SK-N-SH (cell line): ENCODE results near the gene ZNF662. TPM values are rescaled to one million over a fixed set of nuclear protein-coding genes. Genes with fewer than 3 reads are reported as not detected.

Source experiments
- CTCF ChIA-PET: fragments of 300-600, 350-600 bp; formaldehyde crosslinking; extraction: SDS; loops from one replicate; lab custom pipeline; 2021; lab: Yijun Ruan, JAX
- POLR2A ChIA-PET: fragments of 350-600 bp; sonication (Branson Sonifier 250); formaldehyde crosslinking; extraction: SDS; loops from one replicate; lab custom pipeline; 2020; ENCODE audit warnings: antibody characterized with exemption, inconsistent platforms; lab: Yijun Ruan, JAX
- DNase-seq: peaks from one replicate; pipeline ENCODE4 v3.0.0; 2012
- H2AFZ ChIP-seq: fragments of 200-600 bp; sonication (generic); 2 replicates; pipeline ENCODE4 v1.8.1; 2016; ENCODE audit warnings: antibody characterized with exemption, mild to moderate bottlenecking, low read depth
- H3F3A ChIP-seq: fragments of 200-600 bp; sonication (generic); replicated peaks from 2 replicates; pipeline ENCODE3; 2016; ENCODE audit warnings: antibody characterized with exemption, mild to moderate bottlenecking; ENCODE audit not compliant: insufficient read depth
- H3K27ac ChIP-seq, 2 experiments: fragments of 200-500 bp in 1 of 2; fragments of 200-600 bp in 1 of 2; sonication (Bioruptor generic) in 1 of 2; sonication (generic), shearing (Covaris generic) in 1 of 2; 2 replicates each; pipeline versions ENCODE4 v1.5.1 to v1.6.1; 2014 to 2016; ENCODE audit warnings: low read depth in 2 of 2, inconsistent platforms in 1 of 2, low read length in 1 of 2, mild to moderate bottlenecking in 1 of 2, mixed read lengths in 1 of 2
- H3K27me3 ChIP-seq: fragments of 200-600 bp; sonication (generic), shearing (Covaris generic); 2 replicates; pipeline ENCODE4 v1.6.1; 2016; ENCODE audit warnings: mixed run types; ENCODE audit not compliant: insufficient read depth
- H3K36me3 ChIP-seq, 2 experiments: fragments of 200-500 bp in 1 of 2; fragments of 200-600 bp in 1 of 2; sonication (Bioruptor generic) in 1 of 2; sonication (generic) in 1 of 2; replicated peaks in 1 of 2; 2 replicates each; pipeline versions ENCODE3 to v1.5.1; 2014 to 2016; ENCODE audit warnings: low read length in 1 of 2, mild to moderate bottlenecking in 1 of 2; ENCODE audit not compliant: insufficient read depth in 2 of 2, control insufficient read depth in 1 of 2
- H3K4me1 ChIP-seq, 2 experiments: fragments of 200-500 bp in 1 of 2; fragments of 200-600 bp in 1 of 2; sonication (Bioruptor generic) in 1 of 2; sonication (generic), shearing (Covaris generic) in 1 of 2; 2 replicates each; pipeline versions ENCODE4 v1.5.1 to v1.6.1; 2014 to 2016; ENCODE audit warnings: low read depth in 1 of 2, low read length in 1 of 2, mixed run types in 1 of 2; ENCODE audit not compliant: insufficient read depth in 2 of 2, control insufficient read depth in 1 of 2
- H3K4me2 ChIP-seq: fragments of 200-600 bp; sonication (generic), shearing (Covaris generic); 2 replicates; pipeline ENCODE4 v1.6.1; 2017; ENCODE audit warnings: mixed run types
- H3K4me3 ChIP-seq, 2 experiments: fragments of 200-500 bp in 1 of 2; fragments of 200-600 bp in 1 of 2; sonication (Bioruptor generic) in 1 of 2; sonication (generic), shearing (Covaris generic) in 1 of 2; 2 replicates each; pipeline versions ENCODE4 v1.5.1 to v1.8.1; 2014 to 2016; ENCODE audit warnings: low read depth in 2 of 2, inconsistent platforms in 1 of 2, low read length in 1 of 2, mild to moderate bottlenecking in 1 of 2, mixed read lengths in 1 of 2, moderate library complexity in 1 of 2
- H3K79me2 ChIP-seq: fragments of 200-600 bp; sonication (generic); 2 replicates; pipeline ENCODE4 v1.8.1; 2017; ENCODE audit warnings: mild to moderate bottlenecking; ENCODE audit not compliant: insufficient read depth
- H3K9ac ChIP-seq: fragments of 200-600 bp; sonication (generic); 2 replicates; pipeline ENCODE4 v1.6.1; 2017; ENCODE audit warnings: mixed run types
- H3K9me2 ChIP-seq: fragments of 200-600 bp; sonication (generic); 2 replicates; pipeline ENCODE4 v1.6.1; 2017; ENCODE audit warnings: mixed run types
- H3K9me3 ChIP-seq: fragments of 200-600 bp; sonication (generic); 2 replicates; pipeline ENCODE4 v1.6.1; 2017; ENCODE audit warnings: mixed run types, mild to moderate bottlenecking, moderate library complexity
- H4K20me1 ChIP-seq: fragments of 200-600 bp; sonication (generic); 2 replicates; pipeline ENCODE4 v1.6.1; 2017; ENCODE audit warnings: mild to moderate bottlenecking, mixed run types; ENCODE audit not compliant: insufficient read depth
- ELF1 ChIP-seq: IDR thresholded peaks from 2 replicates; pipeline ENCODE4 v1.4.0; 2012
- EP300 ChIP-seq, 2 experiments: IDR thresholded peaks; 2 replicates each; pipeline versions ENCODE4 v1.4.0 to v1.6.1; 2012; ENCODE audit warnings: borderline replicate concordance in 1 of 2, low read depth in 1 of 2, low read length in 1 of 2
- FOXJ3 ChIP-seq: sonication (generic); formaldehyde crosslinking; IDR thresholded peaks from 2 replicates; pipeline ENCODE4 v1.5.1; 2020; ENCODE audit warnings: mild to moderate bottlenecking, missing genetic modification reagents
- FOXM1 ChIP-seq: IDR thresholded peaks from 2 replicates; pipeline ENCODE4 v1.4.0; 2012; ENCODE audit warnings: low read depth, mild to moderate bottlenecking
- GATA2 ChIP-seq: sonication (generic); formaldehyde crosslinking; IDR thresholded peaks from 2 replicates; pipeline ENCODE4 v1.5.0; 2020; ENCODE audit warnings: mild to moderate bottlenecking, missing genetic modification reagents
- JUND ChIP-seq: IDR thresholded peaks from 2 replicates; pipeline ENCODE4 v1.4.0; 2012
- MEF2A ChIP-seq: IDR thresholded peaks from 2 replicates; pipeline ENCODE4 v1.4.0; 2012; ENCODE audit warnings: low read depth, borderline replicate concordance
- RXRA ChIP-seq: IDR thresholded peaks from 2 replicates; pipeline ENCODE4 v1.4.0; 2012; ENCODE audit warnings: low read depth, mild to moderate bottlenecking, borderline replicate concordance
- TAF1 ChIP-seq: IDR thresholded peaks from 2 replicates; pipeline ENCODE4 v1.6.1; 2012; ENCODE audit warnings: low read depth, mild to moderate bottlenecking, low read length, moderate library complexity, borderline replicate concordance
- TCF12 ChIP-seq: IDR thresholded peaks from 2 replicates; pipeline ENCODE4 v1.4.0; 2012
- TEAD4 ChIP-seq: IDR thresholded peaks from 2 replicates; pipeline ENCODE4 v1.4.0; 2012; ENCODE audit warnings: mild to moderate bottlenecking, borderline replicate concordance; ENCODE audit not compliant: insufficient read depth
- YY1 ChIP-seq: IDR thresholded peaks from 2 replicates; pipeline ENCODE4 v1.4.0; 2012; ENCODE audit warnings: low read depth, mild to moderate bottlenecking
- WGBS: methylation state at CpG from one replicate; pipeline ENCODE4 v1.1.6; 2017; ENCODE audit warnings: low lambda C conversion rate; 5-methylcytosine and 5-hydroxymethylcytosine counted together
- polyA plus RNA-seq, 3 experiments: library from polyadenylated mRNA; depleted of rRNA; stranded (reverse); fragments of >200 nt; gene quantifications; 2 replicates each; pipeline ENCODE4 v1.2.3, GENCODE V29; 2012
- TF ChIP-seq, protein P1 (sequence below): fragments of 200-600 bp; sonication (generic); IDR thresholded peaks from 2 replicates; pipeline ENCODE4 v1.6.1; 2017; ENCODE audit warnings: antibody characterized with exemption, mild to moderate bottlenecking, moderate library complexity
- TF ChIP-seq, protein P2 (sequence below): IDR thresholded peaks from 2 replicates; pipeline ENCODE4; 2012
- TF ChIP-seq, protein P3 (sequence below): IDR thresholded peaks from 2 replicates; pipeline ENCODE4 v1.4.0; 2012; ENCODE audit warnings: low read depth, borderline replicate concordance
- TF ChIP-seq, protein P4 (sequence below): fragments of 150-350 bp; IDR thresholded peaks from 2 replicates; pipeline ENCODE4 v1.6.1; 2016; ENCODE audit warnings: mild to moderate bottlenecking, low read depth, low read length
- TF ChIP-seq, protein P5 (sequence below): IDR thresholded peaks from 2 replicates; pipeline ENCODE4 v1.6.1; 2012; ENCODE audit warnings: mild to moderate bottlenecking, low read depth, low read length, moderate library complexity
- TF ChIP-seq, protein P6 (sequence below): IDR thresholded peaks from 2 replicates; pipeline ENCODE4 v1.4.0; 2012; ENCODE audit warnings: low read depth

The ZNF662 gene
- polyA plus RNA-seq, 1 of the 3 experiments (the other 2 are of a cell fraction), result 0.30 TPM

DNA sequence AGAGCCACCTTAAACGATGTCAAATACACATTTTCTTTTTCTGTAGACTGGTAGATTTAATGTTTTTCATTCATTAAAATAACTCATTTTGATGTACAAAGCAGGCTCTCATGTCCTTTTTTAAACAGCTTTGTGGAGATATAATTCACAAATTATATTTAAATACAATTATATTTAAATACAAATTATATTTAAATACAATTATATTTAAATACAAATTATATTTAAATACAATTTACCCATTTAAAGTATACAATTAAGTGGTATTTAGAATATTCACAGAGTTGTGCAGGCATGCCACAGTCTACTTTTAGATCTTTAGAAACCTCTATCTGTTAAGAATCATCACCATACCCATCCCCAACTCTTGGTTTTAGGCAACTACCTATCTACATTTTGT, 36.8 kb downstream of the ZNF662 start:
- TF ChIP-seq FOXJ3 (CRISPR knock-in tag) (no peak), TEAD4 (no peak), TCF12 (no peak), FOXM1 (no peak), ELF1 (no peak), EP300 (IDR thresholded peaks at IDR 0.05; ENCODE audit: borderline replicate concordance in 1 of 2, low read depth in 1 of 2, low read length in 1 of 2) (no peak), YY1 (no peak), RXRA (no peak), GATA2 (CRISPR knock-in tag) (no peak)
- TF ChIP-seq, protein P1, sequence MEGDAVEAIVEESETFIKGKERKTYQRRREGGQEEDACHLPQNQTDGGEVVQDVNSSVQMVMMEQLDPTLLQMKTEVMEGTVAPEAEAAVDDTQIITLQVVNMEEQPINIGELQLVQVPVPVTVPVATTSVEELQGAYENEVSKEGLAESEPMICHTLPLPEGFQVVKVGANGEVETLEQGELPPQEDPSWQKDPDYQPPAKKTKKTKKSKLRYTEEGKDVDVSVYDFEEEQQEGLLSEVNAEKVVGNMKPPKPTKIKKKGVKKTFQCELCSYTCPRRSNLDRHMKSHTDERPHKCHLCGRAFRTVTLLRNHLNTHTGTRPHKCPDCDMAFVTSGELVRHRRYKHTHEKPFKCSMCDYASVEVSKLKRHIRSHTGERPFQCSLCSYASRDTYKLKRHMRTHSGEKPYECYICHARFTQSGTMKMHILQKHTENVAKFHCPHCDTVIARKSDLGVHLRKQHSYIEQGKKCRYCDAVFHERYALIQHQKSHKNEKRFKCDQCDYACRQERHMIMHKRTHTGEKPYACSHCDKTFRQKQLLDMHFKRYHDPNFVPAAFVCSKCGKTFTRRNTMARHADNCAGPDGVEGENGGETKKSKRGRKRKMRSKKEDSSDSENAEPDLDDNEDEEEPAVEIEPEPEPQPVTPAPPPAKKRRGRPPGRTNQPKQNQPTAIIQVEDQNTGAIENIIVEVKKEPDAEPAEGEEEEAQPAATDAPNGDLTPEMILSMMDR, result no peak
- TF ChIP-seq, protein P2, sequence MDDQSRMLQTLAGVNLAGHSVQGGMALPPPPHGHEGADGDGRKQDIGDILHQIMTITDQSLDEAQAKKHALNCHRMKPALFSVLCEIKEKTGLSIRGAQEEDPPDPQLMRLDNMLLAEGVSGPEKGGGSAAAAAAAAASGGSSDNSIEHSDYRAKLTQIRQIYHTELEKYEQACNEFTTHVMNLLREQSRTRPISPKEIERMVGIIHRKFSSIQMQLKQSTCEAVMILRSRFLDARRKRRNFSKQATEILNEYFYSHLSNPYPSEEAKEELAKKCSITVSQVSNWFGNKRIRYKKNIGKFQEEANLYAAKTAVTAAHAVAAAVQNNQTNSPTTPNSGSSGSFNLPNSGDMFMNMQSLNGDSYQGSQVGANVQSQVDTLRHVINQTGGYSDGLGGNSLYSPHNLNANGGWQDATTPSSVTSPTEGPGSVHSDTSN, result no peak
- H3K27ac ChIP-seq, result no peak overlapping the region
- H4K20me1 ChIP-seq, result no peaks in the 10 kb centered on the region
- H3K36me3 ChIP-seq, result no peaks in the 10 kb centered on the region
- no peaks in the 10 kb centered on the region for H3K4me1 ChIP-seq
- 0% methylated on average over 1 of the region's 1 CpG for WGBS
- CTCF ChIA-PET, result interaction anchor here (1.0 to 1.6 kb wide), 2 partner anchors 19 to 560 kb away, joined by 3 to 4 read pairs; no protein-coding TSS in a partner anchor
- no peak overlapping the region for H3K4me3 ChIP-seq
- POLR2A ChIA-PET, result no interaction called here
- no peaks in the 10 kb centered on the region for H3K9me2 ChIP-seq
- H2AFZ ChIP-seq, result no peak overlapping the region
- H3F3A ChIP-seq, result no peaks in the 10 kb centered on the region
- no peaks in the 10 kb centered on the region for H3K9me3 ChIP-seq
- H3K4me2 ChIP-seq, result no peak overlapping the region
- H3K9ac ChIP-seq, result no peak overlapping the region
- DNase-seq, result no peak
- H3K79me2 ChIP-seq, result no peaks in the 10 kb centered on the region
- H3K27me3 ChIP-seq, result no peaks in the 10 kb centered on the region

DNA sequence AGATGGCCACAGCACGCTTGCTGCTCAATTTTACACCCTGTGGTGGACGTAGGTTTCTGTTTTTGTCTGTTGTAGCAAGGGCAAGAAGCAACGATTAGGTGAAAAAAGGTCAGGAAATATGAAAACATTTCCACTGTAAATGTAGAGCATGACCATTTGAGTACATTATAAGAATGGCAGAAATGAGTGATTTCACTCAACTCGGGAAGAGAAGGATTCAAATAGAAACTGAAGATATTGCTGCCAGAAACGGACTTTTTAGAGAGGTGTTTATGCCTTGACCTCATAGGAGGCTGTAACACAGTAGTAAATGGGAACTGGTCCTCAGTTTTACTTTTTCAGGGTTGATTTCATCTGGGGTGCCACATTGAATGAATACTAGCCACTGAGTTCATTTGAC, 40.1 kb downstream of the ZNF662 start:
- Histone ChIP-seq H3K4me1 (no peaks in the 10 kb centered on the region), H3K9me3 (no peaks in the 10 kb centered on the region), H3K36me3 (no peaks in the 10 kb centered on the region), H3K27me3 (no peaks in the 10 kb centered on the region), H3K4me2 (no peak overlapping the region), H3K79me2 (no peaks in the 10 kb centered on the region), H3K4me3 (no peak overlapping the region), H2AFZ (no peak overlapping the region), H4K20me1 (no peaks in the 10 kb centered on the region), H3K9ac (no peak overlapping the region), H3K9me2 (no peaks in the 10 kb centered on the region), H3F3A (no peaks in the 10 kb centered on the region), H3K27ac (no peak overlapping the region)
- DNase-seq, result no peak
- ChIA-PET CTCF (interaction anchor here (1.2 to 2.3 kb wide), 2 partner anchors 15 to 1378 kb away, joined by 3 to 9 read pairs; no protein-coding TSS in a partner anchor), POLR2A (no interaction called here)
- TF ChIP-seq, protein P3, sequence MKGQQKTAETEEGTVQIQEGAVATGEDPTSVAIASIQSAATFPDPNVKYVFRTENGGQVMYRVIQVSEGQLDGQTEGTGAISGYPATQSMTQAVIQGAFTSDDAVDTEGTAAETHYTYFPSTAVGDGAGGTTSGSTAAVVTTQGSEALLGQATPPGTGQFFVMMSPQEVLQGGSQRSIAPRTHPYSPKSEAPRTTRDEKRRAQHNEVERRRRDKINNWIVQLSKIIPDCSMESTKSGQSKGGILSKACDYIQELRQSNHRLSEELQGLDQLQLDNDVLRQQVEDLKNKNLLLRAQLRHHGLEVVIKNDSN, result no peak
- TF ChIP-seq, protein P4, sequence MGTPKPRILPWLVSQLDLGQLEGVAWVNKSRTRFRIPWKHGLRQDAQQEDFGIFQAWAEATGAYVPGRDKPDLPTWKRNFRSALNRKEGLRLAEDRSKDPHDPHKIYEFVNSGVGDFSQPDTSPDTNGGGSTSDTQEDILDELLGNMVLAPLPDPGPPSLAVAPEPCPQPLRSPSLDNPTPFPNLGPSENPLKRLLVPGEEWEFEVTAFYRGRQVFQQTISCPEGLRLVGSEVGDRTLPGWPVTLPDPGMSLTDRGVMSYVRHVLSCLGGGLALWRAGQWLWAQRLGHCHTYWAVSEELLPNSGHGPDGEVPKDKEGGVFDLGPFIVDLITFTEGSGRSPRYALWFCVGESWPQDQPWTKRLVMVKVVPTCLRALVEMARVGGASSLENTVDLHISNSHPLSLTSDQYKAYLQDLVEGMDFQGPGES, result no peak
- TF ChIP-seq TAF1 (no peak), JUND (no peak), FOXM1 (no peak), MEF2A (no peak)
- TF ChIP-seq, protein P5, sequence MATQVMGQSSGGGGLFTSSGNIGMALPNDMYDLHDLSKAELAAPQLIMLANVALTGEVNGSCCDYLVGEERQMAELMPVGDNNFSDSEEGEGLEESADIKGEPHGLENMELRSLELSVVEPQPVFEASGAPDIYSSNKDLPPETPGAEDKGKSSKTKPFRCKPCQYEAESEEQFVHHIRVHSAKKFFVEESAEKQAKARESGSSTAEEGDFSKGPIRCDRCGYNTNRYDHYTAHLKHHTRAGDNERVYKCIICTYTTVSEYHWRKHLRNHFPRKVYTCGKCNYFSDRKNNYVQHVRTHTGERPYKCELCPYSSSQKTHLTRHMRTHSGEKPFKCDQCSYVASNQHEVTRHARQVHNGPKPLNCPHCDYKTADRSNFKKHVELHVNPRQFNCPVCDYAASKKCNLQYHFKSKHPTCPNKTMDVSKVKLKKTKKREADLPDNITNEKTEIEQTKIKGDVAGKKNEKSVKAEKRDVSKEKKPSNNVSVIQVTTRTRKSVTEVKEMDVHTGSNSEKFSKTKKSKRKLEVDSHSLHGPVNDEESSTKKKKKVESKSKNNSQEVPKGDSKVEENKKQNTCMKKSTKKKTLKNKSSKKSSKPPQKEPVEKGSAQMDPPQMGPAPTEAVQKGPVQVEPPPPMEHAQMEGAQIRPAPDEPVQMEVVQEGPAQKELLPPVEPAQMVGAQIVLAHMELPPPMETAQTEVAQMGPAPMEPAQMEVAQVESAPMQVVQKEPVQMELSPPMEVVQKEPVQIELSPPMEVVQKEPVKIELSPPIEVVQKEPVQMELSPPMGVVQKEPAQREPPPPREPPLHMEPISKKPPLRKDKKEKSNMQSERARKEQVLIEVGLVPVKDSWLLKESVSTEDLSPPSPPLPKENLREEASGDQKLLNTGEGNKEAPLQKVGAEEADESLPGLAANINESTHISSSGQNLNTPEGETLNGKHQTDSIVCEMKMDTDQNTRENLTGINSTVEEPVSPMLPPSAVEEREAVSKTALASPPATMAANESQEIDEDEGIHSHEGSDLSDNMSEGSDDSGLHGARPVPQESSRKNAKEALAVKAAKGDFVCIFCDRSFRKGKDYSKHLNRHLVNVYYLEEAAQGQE, result no peak
- TF ChIP-seq, protein P6, sequence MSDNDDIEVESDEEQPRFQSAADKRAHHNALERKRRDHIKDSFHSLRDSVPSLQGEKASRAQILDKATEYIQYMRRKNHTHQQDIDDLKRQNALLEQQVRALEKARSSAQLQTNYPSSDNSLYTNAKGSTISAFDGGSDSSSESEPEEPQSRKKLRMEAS, result no peak
- WGBS, result 19% methylated on average over 5 of the region's 5 CpGs
